PC-9 (cell line): ENCODE results near the gene COL4A6. TPM values are rescaled to one million over a fixed set of nuclear protein-coding genes. Genes with fewer than 3 reads are reported as not detected.

ENCODE experiments used
- BruUV-seq: library from RNA; stranded (reverse); fragments of 400-500 nt; replicated peaks from 2 replicates; lab custom pipeline; 2021; lab: Mats Ljungman, UMichigan
- CTCF ChIA-PET: fragments of 300-600 bp; sonication (Branson Sonifier 250); formaldehyde crosslinking; loops from one replicate; lab custom pipeline; 2022; ENCODE audit warnings: antibody characterized with exemption; lab: Charles Lee
- POLR2A ChIA-PET: fragments of 300-600 bp; sonication (Branson Sonifier 250); formaldehyde crosslinking; loops from one replicate; lab custom pipeline; 2022; ENCODE audit warnings: antibody characterized with exemption; ENCODE audit not compliant: unreplicated experiment; lab: Charles Lee
- DNase-seq, 2 experiments: peaks; one replicate each; pipeline versions ENCODE4 v3.0.0 to v3.0.0-alpha.2; 2015 to 2022; ENCODE audit warnings: mixed read lengths in 1 of 2
- H2AFZ ChIP-seq: fragments of 200-600 bp; sonication (generic); 2 replicates; pipeline ENCODE4 v1.8.1; 2017; ENCODE audit warnings: antibody characterized with exemption
- H3F3A ChIP-seq: fragments of 200-600 bp; sonication (generic); 2 replicates; pipeline ENCODE4 v1.8.1; 2017; ENCODE audit warnings: antibody characterized with exemption, mild to moderate bottlenecking, low read depth; ENCODE audit not compliant: insufficient read depth
- H3K27ac ChIP-seq: fragments of 200-600 bp; sonication (generic); 2 replicates; pipeline ENCODE4 v1.6.1; 2016; ENCODE audit warnings: mixed run types
- H3K27me3 ChIP-seq: fragments of 200-600 bp; sonication (generic); 2 replicates; pipeline ENCODE4 v1.6.1; 2016; ENCODE audit warnings: low read depth, mixed run types; ENCODE audit not compliant: insufficient read depth
- H3K36me3 ChIP-seq: fragments of 200-600 bp; sonication (generic); 2 replicates; pipeline ENCODE4 v1.6.1; 2016; ENCODE audit warnings: low read depth, mixed run types
- H3K4me1 ChIP-seq: fragments of 200-600 bp; sonication (generic); replicated peaks from 2 replicates; pipeline ENCODE4 v1.6.1; 2016; ENCODE audit warnings: mixed run types; ENCODE audit not compliant: insufficient read depth
- H3K4me2 ChIP-seq: fragments of 200-600 bp; sonication (generic); 2 replicates; pipeline ENCODE4 v1.6.1; 2017; ENCODE audit warnings: mixed run types
- H3K4me3 ChIP-seq: fragments of 200-600 bp; sonication (generic); 2 replicates; pipeline ENCODE4 v1.6.1; 2016; ENCODE audit warnings: mixed run types
- H3K79me2 ChIP-seq: fragments of 200-600 bp; sonication (generic); 2 replicates; pipeline ENCODE4 v1.6.1; 2017; ENCODE audit warnings: low read depth, mixed run types
- H3K9me2 ChIP-seq: fragments of 200-600 bp; sonication (generic); 2 replicates; pipeline ENCODE4 v1.8.1; 2017; ENCODE audit warnings: mild to moderate bottlenecking; ENCODE audit not compliant: insufficient read depth
- H3K9me3 ChIP-seq: fragments of 200-600 bp; sonication (generic); 2 replicates; pipeline ENCODE4 v1.8.1; 2016; ENCODE audit warnings: low read depth; ENCODE audit not compliant: insufficient read depth
- H4K20me1 ChIP-seq: fragments of 200-600 bp; sonication (generic); 2 replicates; pipeline ENCODE4 v1.8.1; 2017; ENCODE audit not compliant: insufficient read depth
- CTCF ChIP-seq: fragments of 200-600 bp; sonication (generic); conservative IDR thresholded peaks from 2 replicates; pipeline ENCODE4 v1.6.1; 2017; ENCODE audit warnings: mixed run types, antibody characterized with exemption, mild to moderate bottlenecking, moderate library complexity
- EZH2 ChIP-seq: fragments of 200-600 bp; sonication (generic); IDR thresholded peaks from 2 replicates; pipeline ENCODE4 v1.8.0; 2017; ENCODE audit warnings: antibody characterized with exemption, low read depth
- intact Hi-C: fragments of 100-400 bp; cut with micrococcal nuclease; formaldehyde crosslinking; loops from one replicate; pipeline ENCODE4 v1.10.0; 2022; ENCODE audit not compliant: unreplicated experiment
- total RNA-seq: library from RNA; stranded (reverse); gene quantifications from 2 replicates; pipeline ENCODE4 v1.2.3, GENCODE V29; 2021

The COL4A6 gene
- total RNA-seq, 1 experiment from 2014 or later = 15.5 TPM

GRCh38 chrX:108322234-108322633 is 116.0 kb downstream of the COL4A6 start:
- no peaks in the 10 kb centered on the region for H3K27me3 ChIP-seq
- TF ChIP-seq CTCF = no peak
- no peak for TF ChIP-seq EZH2
- no peak for DNase-seq
- H3K4me3 ChIP-seq = no peak overlapping the region
- ChIA-PET POLR2A (no interaction called here), CTCF (no interaction called here)
- no peaks in the 10 kb centered on the region for H3K79me2 ChIP-seq
- H3K4me1 ChIP-seq = no peaks in the 10 kb centered on the region
- H3K9me2 ChIP-seq = no peaks in the 10 kb centered on the region
- intact Hi-C loops = no loop called here
- H3K9me3 ChIP-seq = no peaks in the 10 kb centered on the region
- H4K20me1 ChIP-seq = no peaks in the 10 kb centered on the region
- no peak overlapping the region for H3K27ac ChIP-seq
- H2AFZ ChIP-seq = no peak overlapping the region
- no TSS peak for BruUV-seq
- H3K4me2 ChIP-seq = no peak overlapping the region
- H3F3A ChIP-seq = no peaks in the 10 kb centered on the region
- no peaks in the 10 kb centered on the region for H3K36me3 ChIP-seq

- Histone ChIP-seq H3K27me3 (no peaks in the 10 kb centered on the region), H3K36me3 (no peaks in the 10 kb centered on the region), H3K4me3 (no peak overlapping the region), H3K79me2 (no peaks in the 10 kb centered on the region), H4K20me1 (no peaks in the 10 kb centered on the region), H3F3A (no peaks in the 10 kb centered on the region), H3K4me2 (no peak overlapping the region), H3K27ac (no peak overlapping the region), H3K9me3 (no peaks in the 10 kb centered on the region), H3K4me1 (peaks cover 22% of the 10 kb centered on the region; the same call in 1 of the 2 replicates), H2AFZ (no peak overlapping the region), H3K9me2 (no peaks in the 10 kb centered on the region)
- DNase-seq = no peak
- CTCF ChIA-PET = no interaction called here
- POLR2A ChIA-PET = no interaction called here
- intact Hi-C loops = no loop called here
- BruUV-seq = no TSS peak
- TF ChIP-seq CTCF = no peak
Observed at GRCh38 chrX:108316456-108316855, 121.8 kb downstream of the COL4A6 start.

- Histone ChIP-seq H3K36me3 (no peaks in the 10 kb centered on the region), H3F3A (no peaks in the 10 kb centered on the region), H3K79me2 (no peaks in the 10 kb centered on the region), H3K27me3 (no peaks in the 10 kb centered on the region), H3K4me1 (peaks cover 22% of the 10 kb centered on the region; the same call in 1 of the 2 replicates), H3K4me3 (no peak overlapping the region), H4K20me1 (no peaks in the 10 kb centered on the region), H3K9me3 (no peaks in the 10 kb centered on the region), H3K4me2 (no peak overlapping the region), H2AFZ (no peak overlapping the region), H3K9me2 (no peaks in the 10 kb centered on the region), H3K27ac (no peak overlapping the region)
- BruUV-seq = no TSS peak
- no peak for DNase-seq
- TF ChIP-seq EZH2 (no peak), CTCF (no peak)
- CTCF ChIA-PET = no interaction called here
- intact Hi-C loops = loop anchor here (1.0 to 2.0 kb wide), 2 partner anchors 83 to 125 kb away; partner anchors contain the start of genes COL4A5 and COL4A6
- POLR2A ChIA-PET = no interaction called here
Observed at GRCh38 chrX:108313669-108314068, 124.6 kb downstream of the COL4A6 start.
